Measurements from ENCODE around the gene HDGFL3.

Gene HDGFL3

DNA sequence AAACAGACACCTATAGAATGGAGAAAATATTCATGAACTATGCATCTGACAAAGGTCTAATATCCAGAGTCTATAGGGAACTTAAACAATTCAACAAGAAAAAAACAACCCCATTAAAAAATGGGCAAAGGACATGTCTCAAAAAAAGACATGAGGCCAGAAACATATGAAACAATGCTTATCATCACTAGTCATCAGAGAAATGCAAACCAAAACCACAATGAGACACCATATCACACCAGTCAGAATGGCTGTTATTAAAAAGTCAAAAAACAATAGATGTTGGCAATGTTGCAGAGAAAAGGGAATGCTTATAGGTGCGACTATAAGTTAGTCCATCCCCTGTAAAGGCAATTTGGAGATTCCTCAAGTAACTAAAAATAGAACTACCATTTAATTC lies 11.4 kb upstream of the HDGFL3 start:
- no peaks in the 10 kb centered on the region for H3K36me3 ChIP-seq (ENCODE audit: control insufficient read depth in 2 of 2, insufficient read depth in 1 of 2, low read length in 2 of 2)
- TF ChIP-seq, protein P1, sequence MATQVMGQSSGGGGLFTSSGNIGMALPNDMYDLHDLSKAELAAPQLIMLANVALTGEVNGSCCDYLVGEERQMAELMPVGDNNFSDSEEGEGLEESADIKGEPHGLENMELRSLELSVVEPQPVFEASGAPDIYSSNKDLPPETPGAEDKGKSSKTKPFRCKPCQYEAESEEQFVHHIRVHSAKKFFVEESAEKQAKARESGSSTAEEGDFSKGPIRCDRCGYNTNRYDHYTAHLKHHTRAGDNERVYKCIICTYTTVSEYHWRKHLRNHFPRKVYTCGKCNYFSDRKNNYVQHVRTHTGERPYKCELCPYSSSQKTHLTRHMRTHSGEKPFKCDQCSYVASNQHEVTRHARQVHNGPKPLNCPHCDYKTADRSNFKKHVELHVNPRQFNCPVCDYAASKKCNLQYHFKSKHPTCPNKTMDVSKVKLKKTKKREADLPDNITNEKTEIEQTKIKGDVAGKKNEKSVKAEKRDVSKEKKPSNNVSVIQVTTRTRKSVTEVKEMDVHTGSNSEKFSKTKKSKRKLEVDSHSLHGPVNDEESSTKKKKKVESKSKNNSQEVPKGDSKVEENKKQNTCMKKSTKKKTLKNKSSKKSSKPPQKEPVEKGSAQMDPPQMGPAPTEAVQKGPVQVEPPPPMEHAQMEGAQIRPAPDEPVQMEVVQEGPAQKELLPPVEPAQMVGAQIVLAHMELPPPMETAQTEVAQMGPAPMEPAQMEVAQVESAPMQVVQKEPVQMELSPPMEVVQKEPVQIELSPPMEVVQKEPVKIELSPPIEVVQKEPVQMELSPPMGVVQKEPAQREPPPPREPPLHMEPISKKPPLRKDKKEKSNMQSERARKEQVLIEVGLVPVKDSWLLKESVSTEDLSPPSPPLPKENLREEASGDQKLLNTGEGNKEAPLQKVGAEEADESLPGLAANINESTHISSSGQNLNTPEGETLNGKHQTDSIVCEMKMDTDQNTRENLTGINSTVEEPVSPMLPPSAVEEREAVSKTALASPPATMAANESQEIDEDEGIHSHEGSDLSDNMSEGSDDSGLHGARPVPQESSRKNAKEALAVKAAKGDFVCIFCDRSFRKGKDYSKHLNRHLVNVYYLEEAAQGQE (tag by site-specific recombination; IDR thresholded peaks at IDR 0.05), result no peak
- TF ChIP-seq ZSCAN16 (tag by site-specific recombination; IDR thresholded peaks at IDR 0.05) (no peak), SCRT1 (tag by site-specific recombination; IDR thresholded peaks at IDR 0.05; ENCODE audit: borderline replicate concordance) (no peak), KLF9 (tag by site-specific recombination; IDR thresholded peaks at IDR 0.05; ENCODE audit: low read depth) (no peak), ZNF391 (tag by site-specific recombination; IDR thresholded peaks at IDR 0.05; ENCODE audit: borderline replicate concordance, low read depth) (no peak), ZNF747 (tag by site-specific recombination; IDR thresholded peaks at IDR 0.05) (no peak), ZNF266 (tag by site-specific recombination; IDR thresholded peaks at IDR 0.05; ENCODE audit: low read depth) (no peak), OSR2 (tag by site-specific recombination; IDR thresholded peaks at IDR 0.05) (no peak), KLF16 (tag by site-specific recombination; IDR thresholded peaks at IDR 0.05) (no peak), ZNF791 (tag by site-specific recombination; IDR thresholded peaks at IDR 0.05) (no peak), ZNF549 (tag by site-specific recombination; IDR thresholded peaks at IDR 0.05) (no peak), ZFP41 (tag by site-specific recombination; IDR thresholded peaks at IDR 0.05; ENCODE audit: borderline replicate concordance) (no peak), KLF10 (tag by site-specific recombination; IDR thresholded peaks at IDR 0.05) (no peak), ZNF558 (tag by site-specific recombination; IDR thresholded peaks at IDR 0.05) (no peak), ZNF555 (tag by site-specific recombination; conservative IDR thresholded peaks at IDR 0.05) (no peak), SP7 (tag by site-specific recombination; IDR thresholded peaks at IDR 0.05) (no peak)
- TF ChIP-seq, protein P2, sequence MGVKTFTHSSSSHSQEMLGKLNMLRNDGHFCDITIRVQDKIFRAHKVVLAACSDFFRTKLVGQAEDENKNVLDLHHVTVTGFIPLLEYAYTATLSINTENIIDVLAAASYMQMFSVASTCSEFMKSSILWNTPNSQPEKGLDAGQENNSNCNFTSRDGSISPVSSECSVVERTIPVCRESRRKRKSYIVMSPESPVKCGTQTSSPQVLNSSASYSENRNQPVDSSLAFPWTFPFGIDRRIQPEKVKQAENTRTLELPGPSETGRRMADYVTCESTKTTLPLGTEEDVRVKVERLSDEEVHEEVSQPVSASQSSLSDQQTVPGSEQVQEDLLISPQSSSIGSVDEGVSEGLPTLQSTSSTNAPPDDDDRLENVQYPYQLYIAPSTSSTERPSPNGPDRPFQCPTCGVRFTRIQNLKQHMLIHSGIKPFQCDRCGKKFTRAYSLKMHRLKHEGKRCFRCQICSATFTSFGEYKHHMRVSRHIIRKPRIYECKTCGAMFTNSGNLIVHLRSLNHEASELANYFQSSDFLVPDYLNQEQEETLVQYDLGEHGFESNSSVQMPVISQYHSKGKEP (tag by site-specific recombination; IDR thresholded peaks at IDR 0.05), result no peak
- POLR2A ChIA-PET, result no interaction called here
- no peak overlapping the region for H3K27ac ChIP-seq (ENCODE audit: extremely low read depth, low read depth, low read length)
- no peaks in the 10 kb centered on the region for H3K4me1 ChIP-seq (ENCODE audit: control insufficient read depth, insufficient read depth, low read length)
- no peaks in the 10 kb centered on the region for H3K9me3 ChIP-seq (ENCODE audit: control insufficient read depth, insufficient read depth, low read depth, low read length)
- CTCF ChIA-PET, result interaction anchor here (0.6 kb wide), 1 partner anchor 158 kb away, joined by 3 read pairs; no protein-coding TSS in a partner anchor
- H3K4me3 ChIP-seq (ENCODE audit: low read depth, low read length), result no peak overlapping the region

DNA sequence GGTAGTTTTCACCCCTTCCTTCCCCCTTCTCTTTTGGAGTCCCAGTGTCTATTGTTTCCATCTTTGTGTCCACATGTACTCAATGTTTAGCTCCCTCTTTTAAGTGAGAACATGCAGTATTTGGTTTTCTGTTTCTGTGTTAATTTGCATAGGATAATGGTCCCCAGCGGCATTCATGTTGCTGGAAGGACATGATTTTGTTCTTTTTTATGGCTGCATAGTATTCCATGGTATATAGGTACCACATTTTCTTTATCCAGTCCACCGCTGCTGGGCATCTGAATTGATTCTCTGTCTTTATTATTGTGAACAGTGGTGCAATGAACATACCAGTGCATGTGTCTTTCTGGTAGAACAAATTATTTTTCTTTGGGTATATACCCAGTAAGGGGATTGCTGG lies 7.7 kb upstream of the HDGFL3 start:
- Histone ChIP-seq H3K9me3 (ENCODE audit: control insufficient read depth, insufficient read depth, low read depth, low read length) (no peaks in the 10 kb centered on the region), H3K27ac (ENCODE audit: extremely low read depth, low read depth, low read length) (no peak overlapping the region), H3K36me3 (ENCODE audit: control insufficient read depth in 2 of 2, insufficient read depth in 1 of 2, low read length in 2 of 2) (no peaks in the 10 kb centered on the region), H3K4me3 (ENCODE audit: low read depth, low read length) (no peak overlapping the region), H3K4me1 (ENCODE audit: control insufficient read depth, insufficient read depth, low read length) (peaks cover 3% of the 10 kb centered on the region)
- CTCF ChIA-PET, result interaction anchor here (1.1 kb wide), 1 partner anchor 215 kb away, joined by 3 read pairs; no protein-coding TSS in a partner anchor
- TF ChIP-seq, protein P3, sequence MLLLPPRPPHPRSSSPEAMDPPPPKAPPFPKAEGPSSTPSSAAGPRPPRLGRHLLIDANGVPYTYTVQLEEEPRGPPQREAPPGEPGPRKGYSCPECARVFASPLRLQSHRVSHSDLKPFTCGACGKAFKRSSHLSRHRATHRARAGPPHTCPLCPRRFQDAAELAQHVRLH (tag by site-specific recombination; IDR thresholded peaks at IDR 0.05), result 0 out of 2 replicates have a peak, but pooled peaks have one; percentile 50
- TF ChIP-seq ZNF146 (tag by site-specific recombination; IDR thresholded peaks at IDR 0.05) (peak; percentile 72; the same call in 1 of the 2 replicates), ZNF654 (tag by site-specific recombination; IDR thresholded peaks at IDR 0.05; ENCODE audit: low read depth) (no peak)
- POLR2A ChIA-PET, result no interaction called here
